A673 (cell line): ENCODE measurements around the gene ACOT13. TPM values are rescaled to one million over a fixed set of nuclear protein-coding genes. Genes with fewer than 3 reads are reported as not detected.

Source experiments
- BruUV-seq: library from RNA; stranded (reverse); fragments of 400-500 nt; replicated peaks from 2 replicates; lab custom pipeline; 2021; lab: Mats Ljungman, UMichigan
- CTCF ChIA-PET: fragments of 300-600 bp; sonication (Branson Sonifier 250); formaldehyde crosslinking; loops from one replicate; lab custom pipeline; 2022; ENCODE audit warnings: antibody characterized with exemption; lab: Charles Lee
- POLR2A ChIA-PET: fragments of 300-600 bp; sonication (Branson Sonifier 250); formaldehyde crosslinking; loops from one replicate; lab custom pipeline; 2022; ENCODE audit warnings: antibody characterized with exemption; ENCODE audit not compliant: low non-redundant PET; lab: Charles Lee
- DNase-seq: peaks from one replicate; pipeline ENCODE4 v3.0.0-alpha.2; 2015; ENCODE audit warnings: low spot score
- H3K27ac ChIP-seq: fragments of 200-600 bp; sonication (generic); 2 replicates; pipeline ENCODE4 v1.5.1; 2016; ENCODE audit warnings: mixed run types, low read depth, mild to moderate bottlenecking, mixed read lengths, antibody characterized with exemption, low read length; ENCODE audit not compliant: poor library complexity, severe bottlenecking
- H3K27me3 ChIP-seq: fragments of 200-600 bp; sonication (generic); replicated peaks from 2 replicates; pipeline ENCODE4 v1.6.1; 2017; ENCODE audit warnings: mixed run types, low read depth, mild to moderate bottlenecking, mixed read lengths, antibody characterized with exemption, low read length; ENCODE audit not compliant: insufficient read depth, poor library complexity
- H3K36me3 ChIP-seq: fragments of 200-600 bp; sonication (generic); 2 replicates; pipeline ENCODE4 v1.6.1; 2016; ENCODE audit warnings: mixed run types, mild to moderate bottlenecking, mixed read lengths, antibody characterized with exemption, low read length; ENCODE audit not compliant: insufficient read depth, poor library complexity, severe bottlenecking
- H3K4me1 ChIP-seq: fragments of 200-600 bp; sonication (generic); 2 replicates; pipeline ENCODE4 v1.6.1; 2017; ENCODE audit warnings: mixed run types, mild to moderate bottlenecking, mixed read lengths, antibody characterized with exemption, low read length; ENCODE audit not compliant: insufficient read depth, poor library complexity, severe bottlenecking
- H3K4me3 ChIP-seq: fragments of 200-600 bp; sonication (generic); 2 replicates; pipeline ENCODE4 v1.5.1; 2016; ENCODE audit warnings: low read depth, mixed run types, mild to moderate bottlenecking, mixed read lengths, low read length; ENCODE audit not compliant: poor library complexity, severe bottlenecking
- H3K9me3 ChIP-seq: fragments of 200-600 bp; sonication (generic); 2 replicates; pipeline ENCODE4 v1.6.1; 2016; ENCODE audit warnings: mixed run types, low read depth, mild to moderate bottlenecking, mixed read lengths, antibody characterized with exemption, low read length; ENCODE audit not compliant: poor library complexity, severe bottlenecking
- EZH2 ChIP-seq: fragments of 200-600 bp; sonication (generic); IDR thresholded peaks from 2 replicates; pipeline ENCODE4 v1.6.1; 2017; ENCODE audit warnings: borderline replicate concordance, low read depth, mild to moderate bottlenecking, mixed read lengths, antibody characterized with exemption, low read length; ENCODE audit not compliant: poor library complexity, severe bottlenecking
- intact Hi-C: fragments of 100-400 bp; cut with micrococcal nuclease; formaldehyde crosslinking; loops from one replicate; pipeline ENCODE4 v1.10.0; 2022; ENCODE audit not compliant: unreplicated experiment
- total RNA-seq: library from RNA; stranded (reverse); gene quantifications from 2 replicates; pipeline ENCODE4 v1.2.3, GENCODE V29; 2021
- TF ChIP-seq, protein P1 (sequence below): fragments of 300-800, 200-600 bp; sonication (generic); conservative IDR thresholded peaks from 2 replicates; pipeline ENCODE4 v1.5.1; 2017; ENCODE audit warnings: low read depth, mild to moderate bottlenecking, antibody characterized with exemption, low read length, moderate library complexity, mixed read lengths

Gene ACOT13
- total RNA-seq, 1 experiment from 2014 or later, result 31.2 TPM

GRCh38 chr6:24683297-24684296 lies 16.7 kb downstream of the ACOT13 start:
- Histone ChIP-seq H3K36me3 (no peaks in the 10 kb centered on the region), H3K4me1 (peaks cover 9% of the 10 kb centered on the region), H3K27ac (no peak overlapping the region), H3K4me3 (no peak overlapping the region), H3K9me3 (no peaks in the 10 kb centered on the region), H3K27me3 (no peaks in the 10 kb centered on the region)
- ChIA-PET POLR2A (no interaction called here), CTCF (interaction anchor here (1.2 kb wide), 1 partner anchor 103 kb away, joined by 4 read pairs; no protein-coding TSS in a partner anchor)
- BruUV-seq, result no TSS peak
- DNase-seq, result peak; percentile 47
- intact Hi-C loops, result no loop called here
- TF ChIP-seq EZH2, result no peak
- TF ChIP-seq, protein P1, sequence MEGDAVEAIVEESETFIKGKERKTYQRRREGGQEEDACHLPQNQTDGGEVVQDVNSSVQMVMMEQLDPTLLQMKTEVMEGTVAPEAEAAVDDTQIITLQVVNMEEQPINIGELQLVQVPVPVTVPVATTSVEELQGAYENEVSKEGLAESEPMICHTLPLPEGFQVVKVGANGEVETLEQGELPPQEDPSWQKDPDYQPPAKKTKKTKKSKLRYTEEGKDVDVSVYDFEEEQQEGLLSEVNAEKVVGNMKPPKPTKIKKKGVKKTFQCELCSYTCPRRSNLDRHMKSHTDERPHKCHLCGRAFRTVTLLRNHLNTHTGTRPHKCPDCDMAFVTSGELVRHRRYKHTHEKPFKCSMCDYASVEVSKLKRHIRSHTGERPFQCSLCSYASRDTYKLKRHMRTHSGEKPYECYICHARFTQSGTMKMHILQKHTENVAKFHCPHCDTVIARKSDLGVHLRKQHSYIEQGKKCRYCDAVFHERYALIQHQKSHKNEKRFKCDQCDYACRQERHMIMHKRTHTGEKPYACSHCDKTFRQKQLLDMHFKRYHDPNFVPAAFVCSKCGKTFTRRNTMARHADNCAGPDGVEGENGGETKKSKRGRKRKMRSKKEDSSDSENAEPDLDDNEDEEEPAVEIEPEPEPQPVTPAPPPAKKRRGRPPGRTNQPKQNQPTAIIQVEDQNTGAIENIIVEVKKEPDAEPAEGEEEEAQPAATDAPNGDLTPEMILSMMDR, result no peak

DNA sequence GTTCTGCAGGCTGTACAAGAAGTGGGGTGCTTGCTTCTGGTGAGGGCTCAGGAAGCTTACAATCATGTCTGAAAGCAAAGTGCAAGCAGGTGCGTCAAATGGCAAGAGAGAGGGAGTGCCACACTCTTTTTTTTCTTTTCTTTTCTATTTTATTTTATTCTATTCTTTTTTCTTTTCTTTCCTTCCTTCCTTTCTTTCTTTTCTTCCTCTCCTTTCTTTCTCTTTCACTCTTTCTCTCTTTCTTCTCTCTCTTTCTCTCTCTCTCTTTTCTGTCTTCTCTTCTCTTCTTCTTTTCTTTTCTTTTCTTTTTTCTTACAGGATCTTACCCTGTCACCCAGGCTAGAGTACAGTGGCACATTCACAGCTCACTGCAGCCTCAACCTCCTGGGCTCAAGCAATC lies 19.5 kb downstream of the ACOT13 start:
- ChIA-PET POLR2A (no interaction called here), CTCF (no interaction called here)
- TF ChIP-seq, protein P1, result no peak
- no peak for TF ChIP-seq EZH2
- BruUV-seq, result no TSS peak
- intact Hi-C loops, result no loop called here
- Histone ChIP-seq H3K9me3 (no peaks in the 10 kb centered on the region), H3K36me3 (no peaks in the 10 kb centered on the region), H3K4me1 (peaks cover 9% of the 10 kb centered on the region), H3K27ac (no peak overlapping the region), H3K27me3 (no peaks in the 10 kb centered on the region), H3K4me3 (no peak overlapping the region)
- DNase-seq, result no peak

- POLR2A ChIA-PET, result no interaction called here
- intact Hi-C loops, result no loop called here
These were observed 20.1 kb downstream of the ACOT13 start for GRCh38 chr6:24686946-24687345.

More at GRCh38 chr6:24686946-24687345, 20.1 kb downstream of the ACOT13 start:
- Histone ChIP-seq H3K9me3 (no peaks in the 10 kb centered on the region), H3K4me1 (peaks cover 9% of the 10 kb centered on the region), H3K27me3 (no peaks in the 10 kb centered on the region), H3K36me3 (no peaks in the 10 kb centered on the region), H3K27ac (no peak overlapping the region), H3K4me3 (no peak overlapping the region)
- BruUV-seq, result no TSS peak
- CTCF ChIA-PET, result no interaction called here
- DNase-seq, result no peak
- TF ChIP-seq EZH2, result no peak
- TF ChIP-seq, protein P1, result no peak
